ENCODE data around the gene UQCRC1. TPM values are rescaled to one million over a fixed set of nuclear protein-coding genes. Genes with fewer than 3 reads are reported as not detected.

UQCRC1 gene
- total RNA-seq, 2 experiments from 2014 or later = 167 to 170 TPM

- Mint-ChIP-seq H3K27ac (no peak overlapping the region), H3K9me3 (no peaks in the 10 kb centered on the region), H3K36me3 (ENCODE audit: low read depth) (no peaks in the 10 kb centered on the region), H3K27me3 (no peaks in the 10 kb centered on the region), H3K4me1 (no peaks in the 10 kb centered on the region), H3K4me3 (no peak overlapping the region)
- DNase-seq = no peak
- ChIA-PET CTCF (no interaction called here), POLR2A (interaction anchor here (0.7 to 1.7 kb wide), 2 partner anchors 9 to 10 kb away, joined by 3 to 5 read pairs; partner anchors contain the start of gene SLC26A6)
Measured at GRCh38 chr3:48644898-48645760, 35.7 kb upstream of the UQCRC1 start.

DNA sequence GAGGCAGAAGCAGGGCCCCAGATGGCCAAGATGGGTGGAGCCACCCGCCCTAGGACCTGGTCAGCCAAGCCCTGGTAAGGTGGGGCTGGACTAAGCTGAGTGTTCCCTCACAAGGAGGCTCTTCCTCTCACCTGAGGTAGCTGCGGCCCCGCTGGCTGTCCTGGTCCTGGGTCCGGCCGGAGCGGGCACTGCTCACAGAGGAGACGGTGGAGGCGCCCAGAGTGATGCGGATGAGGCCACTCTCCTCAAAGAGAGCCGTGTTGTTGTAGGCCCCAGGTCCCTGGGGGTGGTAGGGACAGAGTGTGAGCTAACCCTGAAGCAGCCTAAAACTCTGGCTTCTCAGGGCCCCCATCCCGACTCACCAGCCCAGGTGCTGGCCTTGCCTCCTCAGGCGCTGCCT is 33.2 kb upstream of the UQCRC1 start:
- Mint-ChIP-seq H3K27me3 (no peaks in the 10 kb centered on the region), H3K36me3 (ENCODE audit: low read depth) (peaks cover 3% of the 10 kb centered on the region)
- POLR2A ChIA-PET = no interaction called here

DNA sequence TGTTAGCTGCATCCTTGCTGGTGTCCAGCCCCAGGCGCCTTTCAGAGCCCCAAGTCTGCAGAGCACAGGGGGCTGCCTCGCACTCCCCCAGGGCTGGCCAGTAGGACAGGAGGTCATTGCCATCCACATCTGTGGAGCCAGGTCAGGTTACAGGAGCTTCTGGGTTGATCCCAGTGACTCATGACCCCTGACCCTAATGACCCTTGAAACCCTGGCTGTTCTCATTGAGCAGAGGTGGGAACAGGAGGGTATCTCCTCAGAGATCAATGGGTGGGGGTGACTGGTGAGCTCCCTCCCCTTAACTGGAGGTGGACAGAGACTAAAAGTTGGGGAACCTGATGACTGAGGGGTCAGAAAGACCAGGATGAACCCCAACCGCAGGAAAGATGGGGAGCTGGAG is 31.9 kb upstream of the UQCRC1 start:
- Mint-ChIP-seq H3K9me3 (no peaks in the 10 kb centered on the region), H3K4me1 (peaks cover 7% of the 10 kb centered on the region), H3K27ac (no peak overlapping the region), H3K4me3 (no peak overlapping the region), H3K27me3 (no peaks in the 10 kb centered on the region), H3K36me3 (ENCODE audit: low read depth) (peaks cover 3% of the 10 kb centered on the region)
- POLR2A ChIA-PET = no interaction called here
- no peak for DNase-seq
- CTCF ChIA-PET = interaction anchor here (0.7 kb wide), 1 partner anchor 205 kb away, joined by 3 read pairs; no protein-coding TSS in a partner anchor

More for the DNA sequence above, 33.2 kb upstream of the UQCRC1 start:
- CTCF ChIA-PET = no interaction called here
- H3K9me3 Mint-ChIP-seq = no peaks in the 10 kb centered on the region
- no peak overlapping the region for H3K4me3 Mint-ChIP-seq
- no peaks in the 10 kb centered on the region for H3K4me1 Mint-ChIP-seq
- no peak overlapping the region for H3K27ac Mint-ChIP-seq
- no peak for DNase-seq

- Mint-ChIP-seq H3K27ac (no peak overlapping the region), H3K4me1 (peaks cover 13% of the 10 kb centered on the region), H3K9me3 (no peaks in the 10 kb centered on the region), H3K4me3 (no peak overlapping the region), H3K27me3 (no peaks in the 10 kb centered on the region), H3K36me3 (ENCODE audit: low read depth) (peaks cover 3% of the 10 kb centered on the region)
- ChIA-PET CTCF (no interaction called here), POLR2A (interaction anchor here (2.0 kb wide), 1 partner anchor 15 kb away, joined by 5 read pairs; no protein-coding TSS in a partner anchor)
- DNase-seq = no peak
Measured at GRCh38 chr3:48639944-48640606, 30.6 kb upstream of the UQCRC1 start.

GRCh38 chr3:48637305-48637704 is 27.9 kb upstream of the UQCRC1 start:
- no peaks in the 10 kb centered on the region for H3K9me3 Mint-ChIP-seq
- ChIA-PET POLR2A (no interaction called here), CTCF (no interaction called here)
- H3K27ac Mint-ChIP-seq = no peak overlapping the region
- H3K4me1 Mint-ChIP-seq = peaks cover 29% of the 10 kb centered on the region
- peaks cover 6% of the 10 kb centered on the region for H3K36me3 Mint-ChIP-seq (ENCODE audit: low read depth)
- peak overlapping the region; percentile 52 for H3K4me3 Mint-ChIP-seq
- no peaks in the 10 kb centered on the region for H3K27me3 Mint-ChIP-seq
- no peak for DNase-seq

GRCh38 chr3:48636149-48636655 is 26.8 kb upstream of the UQCRC1 start:
- no peaks in the 10 kb centered on the region for H3K27me3 Mint-ChIP-seq
- ChIA-PET POLR2A (interaction anchor here (0.9 to 3.0 kb wide), 13 partner anchors 9 to 458 kb away, joined by 3 to 25 read pairs (median 10); partner anchors contain the start of genes CELSR3, IP6K2, PFKFB4 and QRICH1), CTCF (interaction anchor here (1.0 to 2.9 kb wide), 14 partner anchors 12 to 371 kb away, joined by 3 to 27 read pairs (median 6); partner anchors contain the start of genes CELSR3, NCKIPSD, PFKFB4 and UQCRC1)
- peaks cover 31% of the 10 kb centered on the region for H3K4me1 Mint-ChIP-seq
- peaks cover 11% of the 10 kb centered on the region for H3K36me3 Mint-ChIP-seq (ENCODE audit: low read depth)
- peak overlapping the region; percentile 91 for H3K4me3 Mint-ChIP-seq
- peak overlapping the region; percentile 87 for H3K27ac Mint-ChIP-seq
- no peaks in the 10 kb centered on the region for H3K9me3 Mint-ChIP-seq
- no peak for DNase-seq

DNA sequence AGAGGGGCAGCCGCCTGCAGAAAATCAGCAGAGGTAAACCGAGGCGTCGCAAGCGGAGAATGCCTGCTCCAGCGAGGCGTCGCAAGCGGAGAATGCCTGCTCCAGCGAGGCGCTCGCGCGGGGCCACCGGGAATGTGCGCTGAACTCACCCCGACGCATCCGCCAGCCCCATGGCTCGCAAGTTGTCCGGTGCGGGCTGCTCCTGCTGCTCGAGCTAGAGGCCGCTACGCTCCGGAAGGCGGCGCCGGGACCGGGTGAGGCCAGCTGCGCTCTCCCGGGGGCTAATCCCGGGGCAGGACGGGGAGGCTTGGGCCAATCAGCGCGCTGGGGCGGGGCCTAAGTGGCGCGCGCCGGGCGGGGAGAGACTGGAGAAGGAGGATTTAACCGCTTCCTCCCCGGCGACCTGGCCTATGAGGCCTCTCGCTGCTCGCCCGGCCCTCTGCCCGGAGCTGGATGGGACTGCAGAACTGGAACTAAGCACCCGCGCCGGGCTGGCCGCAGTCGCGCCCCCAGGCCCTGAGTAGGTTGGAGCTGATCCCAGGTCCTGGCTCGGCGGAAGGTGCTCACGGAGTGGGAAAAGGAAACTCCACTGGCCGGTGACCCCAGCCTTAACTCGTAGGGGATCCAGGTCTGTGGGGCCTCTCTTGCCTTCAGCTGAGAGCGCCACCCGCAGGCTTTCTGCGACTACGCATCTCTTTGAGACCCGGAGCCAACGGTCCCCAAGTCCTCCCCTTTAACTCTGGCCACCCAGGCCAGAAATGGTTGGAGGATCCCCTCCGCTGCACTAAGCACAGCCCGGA is 26.0 kb upstream of the UQCRC1 start, which contains the start of gene SLC26A6:
SLC26A6 (minus strand) TSS at position 240 of the 800 bp plus-strand sequence; CDS start at position 172, 68 bp downstream.
- ChIA-PET POLR2A (interaction anchor here (0.7 to 3.0 kb wide), 17 partner anchors 9 to 458 kb away, joined by 3 to 25 read pairs (median 5); partner anchors contain the start of genes CELSR3, IP6K2, PFKFB4 and QRICH1), CTCF (interaction anchor here (0.7 to 2.9 kb wide), 18 partner anchors 11 to 372 kb away, joined by 3 to 27 read pairs (median 4); partner anchors contain the start of genes CCDC51, CELSR3, NCKIPSD and PFKFB4)

GRCh38 chr3:48634661-48635221 is 25.3 kb upstream of the UQCRC1 start:
- Mint-ChIP-seq H3K9me3 (no peaks in the 10 kb centered on the region), H3K27me3 (no peaks in the 10 kb centered on the region), H3K4me3 (peak overlapping the region; percentile 91), H3K27ac (no peak overlapping the region), H3K36me3 (ENCODE audit: low read depth) (peaks cover 11% of the 10 kb centered on the region), H3K4me1 (peaks cover 31% of the 10 kb centered on the region)
- ChIA-PET CTCF (interaction anchor here (0.6 to 2.9 kb wide), 19 partner anchors 10 to 372 kb away, joined by 3 to 27 read pairs (median 4); partner anchors contain the start of genes CCDC51, CELSR3, NCKIPSD and PFKFB4), POLR2A (interaction anchor here (0.6 to 3.0 kb wide), 16 partner anchors 9 to 459 kb away, joined by 3 to 25 read pairs (median 7); partner anchors contain the start of genes CELSR3, IP6K2, PRKAR2A and QRICH1)
- peak; percentile 62 for DNase-seq

More for the DNA sequence above, 26.0 kb upstream of the UQCRC1 start, which contains the start of gene SLC26A6:
- H3K9me3 Mint-ChIP-seq = no peaks in the 10 kb centered on the region
- H3K27ac Mint-ChIP-seq = peak within 1 kb of the TSS; percentile 87
- H3K4me3 Mint-ChIP-seq = peak within 1 kb of the TSS; percentile 91
- peaks cover 31% of the 10 kb centered on the region for H3K4me1 Mint-ChIP-seq
- peaks cover 11% of the 10 kb centered on the region for H3K36me3 Mint-ChIP-seq (ENCODE audit: low read depth)
- DNase-seq = peak; percentile 96
- no peaks in the 10 kb centered on the region for H3K27me3 Mint-ChIP-seq

DNA sequence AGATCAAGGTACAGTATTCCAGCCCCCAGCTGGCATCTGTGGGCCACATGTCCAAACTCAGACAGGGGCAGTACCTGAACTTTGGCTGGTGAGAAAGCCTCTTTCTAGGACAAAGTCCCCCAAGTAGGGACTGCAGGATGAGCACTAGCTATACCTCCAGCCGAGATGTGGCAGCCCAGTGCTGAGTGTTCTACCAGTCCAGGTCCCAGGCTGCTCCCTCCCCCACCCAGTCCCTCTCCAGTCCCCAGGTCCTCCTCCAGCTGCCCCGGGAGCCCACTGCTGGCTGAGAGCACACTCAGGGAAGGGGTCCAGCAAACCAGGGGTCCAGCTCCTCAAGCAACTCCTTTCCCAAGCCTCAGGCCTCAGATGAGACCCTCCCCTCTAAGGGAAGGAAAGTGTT is 24.3 kb upstream of the UQCRC1 start:
- Mint-ChIP-seq H3K27ac (no peak overlapping the region), H3K36me3 (ENCODE audit: low read depth) (peaks cover 21% of the 10 kb centered on the region), H3K9me3 (no peaks in the 10 kb centered on the region), H3K4me1 (peaks cover 31% of the 10 kb centered on the region), H3K27me3 (no peaks in the 10 kb centered on the region), H3K4me3 (peak overlapping the region; percentile 91)
- CTCF ChIA-PET = interaction anchor here (0.9 to 2.9 kb wide), 3 partner anchors 9 to 233 kb away, joined by 3 to 27 read pairs (median 8); partner anchors contain the start of gene UQCRC1
- no peak for DNase-seq
- POLR2A ChIA-PET = interaction anchor here (0.6 to 3.0 kb wide), 7 partner anchors 8 to 83 kb away, joined by 3 to 25 read pairs (median 5); partner anchors contain the start of genes CELSR3 and IP6K2

DNA sequence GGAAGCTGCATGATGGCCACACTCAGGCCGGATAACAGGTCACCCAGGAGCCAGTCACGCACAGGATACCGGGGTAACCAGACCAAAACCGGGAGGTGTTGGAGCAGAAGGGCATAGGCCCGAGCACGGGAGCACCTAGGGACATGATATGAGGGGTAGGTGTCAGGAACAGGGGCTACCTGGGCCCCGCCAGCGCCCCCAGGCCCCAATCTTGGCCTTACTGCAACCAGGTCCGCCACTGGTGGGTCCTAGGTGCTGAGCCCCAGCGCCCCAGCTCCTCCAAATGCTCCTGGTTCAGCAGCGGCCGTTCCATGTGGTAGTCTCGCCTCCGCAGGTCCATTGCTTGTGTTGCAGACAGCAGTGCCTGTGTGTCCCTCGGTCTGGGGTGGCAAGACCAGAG is 23.8 kb upstream of the UQCRC1 start:
- Mint-ChIP-seq H3K27ac (no peak overlapping the region), H3K9me3 (no peaks in the 10 kb centered on the region), H3K27me3 (no peaks in the 10 kb centered on the region), H3K4me1 (peaks cover 31% of the 10 kb centered on the region), H3K4me3 (peak overlapping the region; percentile 91), H3K36me3 (ENCODE audit: low read depth) (peaks cover 23% of the 10 kb centered on the region)
- DNase-seq = no peak
- ChIA-PET POLR2A (interaction anchor here (1.2 to 3.0 kb wide), 2 partner anchors 10 to 29 kb away, joined by 3 to 25 read pairs; partner anchors contain the start of gene CELSR3), CTCF (interaction anchor here (1.6 kb wide), 1 partner anchor 232 kb away, joined by 8 read pairs; no protein-coding TSS in a partner anchor)

DNA sequence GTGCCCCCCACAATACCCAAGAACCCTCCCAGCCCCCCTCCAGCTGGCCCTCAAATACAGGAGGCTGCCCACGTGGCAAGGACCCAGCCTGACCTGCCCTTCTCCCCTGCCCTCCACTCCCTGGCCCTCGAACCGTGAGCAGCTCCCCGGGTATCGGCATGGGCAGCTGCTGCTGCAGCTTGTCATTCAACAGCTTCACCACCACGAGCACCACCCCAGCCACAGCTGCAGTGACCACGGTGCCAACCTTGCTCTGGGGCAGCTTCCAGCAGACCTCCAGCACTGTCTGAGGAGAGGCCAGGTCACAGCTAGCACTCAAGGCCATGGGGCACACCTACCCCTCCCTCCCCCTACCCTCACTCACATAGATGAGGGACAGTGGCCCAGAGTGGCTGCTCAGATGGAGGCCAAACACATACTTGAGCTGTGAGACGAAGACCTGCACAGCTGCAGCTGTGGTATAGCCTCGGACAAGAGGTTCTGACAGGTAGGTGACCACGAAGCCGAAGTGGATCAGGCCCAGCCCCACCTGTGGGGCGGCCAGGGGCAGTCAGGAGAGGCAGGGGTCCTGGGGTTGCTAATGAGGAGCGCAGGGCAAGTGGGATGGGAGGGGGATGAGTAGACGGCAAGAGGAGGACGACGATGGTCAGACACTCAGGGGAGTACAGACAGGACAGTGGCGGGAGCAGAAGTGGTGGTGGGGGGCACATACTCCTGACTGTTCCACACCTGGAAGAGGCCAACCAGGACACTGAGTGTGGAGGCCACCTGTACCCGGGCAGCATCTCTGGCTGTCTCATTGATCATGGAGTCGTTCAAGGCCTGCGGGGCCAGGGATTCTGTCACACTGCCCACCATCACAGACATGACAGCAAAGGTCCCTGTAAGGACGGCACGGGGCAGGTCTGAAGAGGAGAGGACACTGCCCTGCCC is 22.3 kb upstream of the UQCRC1 start:
- Mint-ChIP-seq H3K36me3 (ENCODE audit: low read depth) (peaks cover 29% of the 10 kb centered on the region), H3K4me1 (peaks cover 26% of the 10 kb centered on the region), H3K27ac (no peak overlapping the region), H3K9me3 (no peaks in the 10 kb centered on the region), H3K27me3 (no peaks in the 10 kb centered on the region), H3K4me3 (no peak overlapping the region)
- no peak for DNase-seq
- POLR2A ChIA-PET = no interaction called here
- CTCF ChIA-PET = no interaction called here
